DOHH2 (cell line): ENCODE results near the gene ENPP6.

Source experiments
- H3F3A ChIP-seq: fragments of 200-600 bp; sonication (generic), shearing (Covaris generic); 2 replicates; pipeline ENCODE4 v1.6.0; 2016; ENCODE audit warnings: antibody characterized with exemption, mild to moderate bottlenecking; ENCODE audit not compliant: control insufficient read depth, insufficient read depth
- H3K27ac ChIP-seq: fragments of 200-600 bp; sonication (generic); 2 replicates; pipeline ENCODE4 v1.5.1; 2014; ENCODE audit warnings: low read depth, mild to moderate bottlenecking, low read length, moderate library complexity
- H3K27me3 ChIP-seq: fragments of 200-600 bp; sonication (generic); 2 replicates; pipeline ENCODE4 v1.6.1; 2014; ENCODE audit warnings: mild to moderate bottlenecking, low read length, mixed read lengths; ENCODE audit not compliant: control insufficient read depth
- H3K36me3 ChIP-seq: fragments of 200-600 bp; sonication (generic); 2 replicates; pipeline ENCODE4 v1.6.1; 2014; ENCODE audit warnings: mild to moderate bottlenecking, low read length, moderate library complexity, mixed read lengths; ENCODE audit not compliant: control insufficient read depth
- H3K4me1 ChIP-seq: fragments of 200-600 bp; sonication (generic); 2 replicates; pipeline ENCODE4 v1.6.1; 2014; ENCODE audit warnings: mild to moderate bottlenecking, low read length, mixed read lengths; ENCODE audit not compliant: control insufficient read depth
- H3K4me2 ChIP-seq: fragments of 200-600 bp; sonication (generic); 2 replicates; pipeline ENCODE4 v1.6.0; 2014; ENCODE audit warnings: mild to moderate bottlenecking, low read length, moderate library complexity
- H3K4me3 ChIP-seq: fragments of 200-600 bp; sonication (generic); 2 replicates; pipeline ENCODE4 v1.5.1; 2014; ENCODE audit warnings: mild to moderate bottlenecking, low read length, mixed read lengths
- H3K79me2 ChIP-seq: fragments of 200-600 bp; sonication (generic); 2 replicates; pipeline ENCODE4 v1.6.1; 2014; ENCODE audit warnings: mild to moderate bottlenecking, low read length, mixed read lengths; ENCODE audit not compliant: control insufficient read depth
- H3K9me2 ChIP-seq: fragments of 200-600 bp; sonication (generic); replicated peaks from 2 replicates; pipeline ENCODE4 v1.6.1; 2014; ENCODE audit warnings: mild to moderate bottlenecking, low read length, mixed read lengths; ENCODE audit not compliant: control insufficient read depth
- H3K9me3 ChIP-seq: fragments of 200-600 bp; sonication (generic); 2 replicates; pipeline ENCODE4 v1.6.1; 2014; ENCODE audit warnings: antibody characterized with exemption, low read length, mixed read lengths; ENCODE audit not compliant: control insufficient read depth, insufficient read depth
- H4K20me1 ChIP-seq: fragments of 200-600 bp; sonication (generic); 2 replicates; pipeline ENCODE4 v1.6.0; 2014; ENCODE audit warnings: low read depth, mild to moderate bottlenecking, antibody characterized with exemption, low read length, moderate library complexity; ENCODE audit not compliant: control insufficient read depth, insufficient read depth
- CTCF ChIP-seq: fragments of 200-600 bp; sonication (generic); IDR thresholded peaks from one replicate; pipeline ENCODE4 v1.5.1; 2014; ENCODE audit warnings: antibody characterized with exemption, mild to moderate bottlenecking, low read depth, low read length; ENCODE audit not compliant: poor library complexity, severe bottlenecking
- EZH2phosphoT487 ChIP-seq: fragments of 200-600 bp; sonication (generic); IDR thresholded peaks from 2 replicates; pipeline ENCODE4 v1.6.1; 2017; ENCODE audit warnings: borderline replicate concordance, mild to moderate bottlenecking, antibody characterized with exemption, low read length, moderate library complexity, mixed read lengths

Gene ENPP6

GRCh38 chr4:184238072-184238745, 20.5 kb upstream of the ENPP6 start:
- no peaks in the 10 kb centered on the region; the same call in 1 of the 2 replicates for H3K9me2 ChIP-seq
- H3K79me2 ChIP-seq, result no peaks in the 10 kb centered on the region
- no peaks in the 10 kb centered on the region for H3K9me3 ChIP-seq
- H3K4me3 ChIP-seq, result no peak overlapping the region
- H3K4me1 ChIP-seq, result no peaks in the 10 kb centered on the region
- peaks cover 21% of the 10 kb centered on the region for H3K27me3 ChIP-seq
- H3K27ac ChIP-seq, result no peak overlapping the region
- no peak overlapping the region for H3K4me2 ChIP-seq
- no peaks in the 10 kb centered on the region for H3F3A ChIP-seq
- no peaks in the 10 kb centered on the region for H3K36me3 ChIP-seq
- TF ChIP-seq EZH2phosphoT487, result no peak
- TF ChIP-seq CTCF, result no peak
- H4K20me1 ChIP-seq, result no peaks in the 10 kb centered on the region

- Histone ChIP-seq H3K9me2 (no peaks in the 10 kb centered on the region), H3K9me3 (no peaks in the 10 kb centered on the region), H3K4me2 (no peak overlapping the region), H3K27ac (no peak overlapping the region), H3F3A (no peaks in the 10 kb centered on the region), H4K20me1 (no peaks in the 10 kb centered on the region), H3K36me3 (no peaks in the 10 kb centered on the region), H3K4me3 (no peak overlapping the region), H3K27me3 (peaks cover 18% of the 10 kb centered on the region), H3K79me2 (no peaks in the 10 kb centered on the region), H3K4me1 (no peaks in the 10 kb centered on the region)
- TF ChIP-seq EZH2phosphoT487 (no peak), CTCF (no peak)
These were observed 19.9 kb upstream of the ENPP6 start for GRCh38 chr4:184237612-184238011.

- no peaks in the 10 kb centered on the region for H4K20me1 ChIP-seq
- no peaks in the 10 kb centered on the region for H3K9me3 ChIP-seq
- H3K4me3 ChIP-seq, result no peak overlapping the region
- peaks cover 15% of the 10 kb centered on the region for H3K27me3 ChIP-seq
- H3K4me1 ChIP-seq, result no peaks in the 10 kb centered on the region
- H3K36me3 ChIP-seq, result no peaks in the 10 kb centered on the region
- H3K9me2 ChIP-seq, result no peaks in the 10 kb centered on the region
- H3K79me2 ChIP-seq, result no peaks in the 10 kb centered on the region
- no peak overlapping the region for H3K27ac ChIP-seq
- TF ChIP-seq CTCF (no peak), EZH2phosphoT487 (no peak)
- no peaks in the 10 kb centered on the region for H3F3A ChIP-seq
- H3K4me2 ChIP-seq, result no peak overlapping the region
These were observed 17.9 kb upstream of the ENPP6 start for GRCh38 chr4:184235526-184235925.
